NCI-H146 treated with DMSO at 0.1 percent for 48 hours (cell line): Measurements from ENCODE around the gene RNF157.
A peak's percentile ranks its signal among the peaks of the same experiment; 100 is the strongest.
"Not testable (repeated sequence)": the region's sequence is repeated elsewhere in the genome, so short reads cannot be mapped to it uniquely, and the experiment has no call there.

Experiments used
- DNase-seq: peaks from one replicate; lab custom pipeline; 2025; ENCODE audit not compliant: unreplicated experiment; lab: John Stamatoyannopoulos, UW

The RNF157 gene

GRCh38 chr17:76270770-76271668, 30.7 kb upstream of the RNF157 start:
- DNase-seq, result no peak

GRCh38 chr17:76270127-76270592, 29.9 kb upstream of the RNF157 start:
- DNase-seq, result no peak

- no peak for DNase-seq
Observed at GRCh38 chr17:76268991-76269981, 29.0 kb upstream of the RNF157 start.

- DNase-seq, result no peak
Observed at GRCh38 chr17:76268015-76268749, 27.9 kb upstream of the RNF157 start.

- DNase-seq, result not testable (repeated sequence)
Observed at GRCh38 chr17:76267581-76268001, 27.3 kb upstream of the RNF157 start.

GRCh38 chr17:76267051-76267576, 26.8 kb upstream of the RNF157 start:
- DNase-seq, result no peak

GRCh38 chr17:76266244-76266938, 26.1 kb upstream of the RNF157 start:
- DNase-seq, result no peak

GRCh38 chr17:76265624-76266243, 25.4 kb upstream of the RNF157 start:
- peak; percentile 28 for DNase-seq

- DNase-seq, result peak; percentile 93
Observed at GRCh38 chr17:76264755-76265623, 24.7 kb upstream of the RNF157 start, which contains the start of gene UBALD2. UBALD2 (plus strand) TSS chr17:76265348; CDS start chr17:76265506, 158 bp downstream.

GRCh38 chr17:76264425-76264754, 24.1 kb upstream of the RNF157 start:
- no peak for DNase-seq

GRCh38 chr17:76263896-76264295, 23.6 kb upstream of the RNF157 start:
- DNase-seq, result no peak

GRCh38 chr17:76262732-76263344, 22.5 kb upstream of the RNF157 start:
- peak; percentile 6 for DNase-seq

GRCh38 chr17:76261421-76262215, 21.3 kb upstream of the RNF157 start:
- DNase-seq, result no peak

GRCh38 chr17:76260669-76261068, 20.4 kb upstream of the RNF157 start:
- DNase-seq, result no peak

GRCh38 chr17:76260220-76260619, 19.9 kb upstream of the RNF157 start:
- no peak for DNase-seq

- not testable (repeated sequence) for DNase-seq
Observed at GRCh38 chr17:76256430-76257050, 16.2 kb upstream of the RNF157 start.
